Jurkat, Clone E6-1 (cell line): Measurements from ENCODE around the gene DRD5. TPM values are rescaled to one million over a fixed set of nuclear protein-coding genes. Genes with fewer than 3 reads are reported as not detected.
A peak's percentile ranks its signal among the peaks of the same experiment; 100 is the strongest.
"Not testable (repeated sequence)": the region's sequence is repeated elsewhere in the genome, so short reads cannot be mapped to it uniquely, and the experiment has no call there.

Source experiments
- DNase-seq: peaks from one replicate; pipeline ENCODE4 v3.0.0-alpha.2; 2011; ENCODE audit warnings: low read depth, low spot score
- H3K4me3 ChIP-seq: 2 replicates; pipeline ENCODE4 v1.5.1; 2011; ENCODE audit warnings: mild to moderate bottlenecking, low read length, control low read depth, moderate library complexity
- polyA plus RNA-seq: library from polyadenylated mRNA; unstranded; fragments of >200 nt; gene quantifications from one replicate; pipeline ENCODE4 v1.2.1, GENCODE V29; 2012; ENCODE audit warnings: missing spikeins; ENCODE audit not compliant: insufficient read length, insufficient read depth

Gene DRD5
- not detected for polyA plus RNA-seq

DNA sequence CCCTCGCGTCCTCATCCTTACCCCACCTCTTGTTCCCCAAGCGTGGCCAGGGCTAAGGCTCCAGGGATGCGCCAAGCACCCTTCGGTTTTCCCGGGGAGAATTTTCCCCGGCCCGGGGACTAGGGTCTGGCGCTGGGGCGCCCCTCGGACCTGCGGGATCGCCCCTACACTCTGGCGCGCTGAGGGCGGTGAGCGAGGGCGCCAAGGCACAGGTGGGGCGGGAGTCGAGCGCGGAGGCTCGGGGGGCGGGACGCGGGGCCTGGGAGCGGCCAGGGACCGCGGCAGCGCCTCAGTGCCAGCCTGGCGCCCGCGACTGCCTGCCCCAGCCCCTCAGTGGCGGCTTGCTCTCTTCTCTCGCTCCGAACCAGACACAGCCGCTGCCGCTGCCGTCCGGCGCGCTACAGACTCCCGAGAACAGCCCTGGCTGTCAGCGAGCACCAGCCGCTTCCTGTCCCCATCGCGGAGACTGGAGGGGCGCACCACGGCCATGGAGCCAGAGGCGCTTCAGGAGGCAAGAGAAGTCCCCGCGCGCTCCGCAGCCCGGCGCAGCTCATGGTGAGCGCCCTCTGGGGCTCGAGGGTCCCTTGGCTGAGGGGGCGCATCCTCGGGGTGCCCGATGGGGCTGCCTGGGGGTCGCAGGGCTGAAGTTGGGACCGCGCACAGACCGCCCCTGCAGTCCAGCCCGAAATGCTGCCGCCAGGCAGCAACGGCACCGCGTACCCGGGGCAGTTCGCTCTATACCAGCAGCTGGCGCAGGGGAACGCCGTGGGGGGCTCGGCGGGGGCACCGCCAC lies at the start of gene DRD5:
Gene DRD5 (plus strand): TSS at position 292 of the 793 bp plus-strand sequence. CDS start 396 bp downstream, at position 688.
- DNase-seq, result no peak
- H3K4me3 ChIP-seq, result no peak within 1 kb of the TSS

DNA sequence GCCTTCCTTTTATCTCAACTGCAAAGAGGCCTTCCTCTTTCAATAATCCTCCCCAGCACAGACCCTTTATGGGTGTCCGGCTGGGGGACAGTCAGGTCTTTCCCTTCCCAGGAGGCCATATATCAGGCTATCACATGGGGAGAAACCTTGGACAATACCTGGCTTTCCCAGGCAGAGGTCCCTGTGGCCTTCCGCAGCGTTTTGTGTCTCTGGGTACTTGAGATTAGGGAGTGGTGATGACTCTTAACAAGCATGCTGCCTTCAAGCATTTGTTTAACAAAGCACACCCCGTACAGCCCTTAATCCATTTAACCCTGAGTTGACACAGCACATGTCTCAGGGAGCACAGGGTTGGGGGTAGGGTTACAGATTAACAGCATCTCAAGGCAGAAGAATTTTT lies 49.2 kb upstream of the DRD5 start:
- not testable (repeated sequence) for DNase-seq, H3K4me3 ChIP-seq

DNA sequence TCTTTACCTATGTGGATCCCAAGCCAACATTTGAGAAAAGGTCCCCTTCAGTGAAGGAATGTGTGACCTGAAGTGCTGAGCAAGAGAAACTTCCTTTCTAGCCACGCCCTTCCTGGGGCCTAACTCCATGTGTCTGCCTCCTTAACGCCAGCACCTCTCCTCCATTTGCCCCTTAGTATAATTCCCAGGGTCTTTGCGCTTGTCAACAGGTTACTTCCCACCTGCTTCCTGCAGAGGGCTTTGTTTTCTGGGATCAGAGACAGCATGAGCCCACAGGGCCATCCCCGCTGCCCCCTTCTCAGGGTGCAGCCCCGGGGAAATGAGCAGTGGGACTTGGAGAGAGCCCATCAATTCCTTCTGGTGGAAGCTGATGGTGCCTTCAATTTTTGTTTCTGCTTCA lies 45.9 kb upstream of the DRD5 start:
- DNase-seq, result no peak

DNA sequence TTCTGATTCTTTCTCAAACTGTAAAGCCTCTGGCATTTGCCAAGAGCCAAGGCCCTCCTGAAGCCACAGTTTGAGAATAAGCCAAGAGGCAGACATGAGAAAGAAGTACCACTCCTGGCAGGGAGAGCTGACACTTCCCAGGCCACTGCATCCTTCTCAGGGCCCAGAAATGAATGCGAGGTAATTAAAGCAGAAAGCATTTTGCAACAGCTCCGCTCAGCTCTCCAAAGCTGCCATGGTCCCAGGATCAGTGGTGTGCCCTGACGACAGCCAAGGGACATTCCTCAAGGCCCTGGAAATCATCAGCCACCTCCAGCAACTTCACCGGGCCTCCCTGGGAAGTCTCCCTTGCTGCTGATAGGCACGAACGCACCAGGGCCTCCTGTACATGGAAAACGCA lies 44.2 kb upstream of the DRD5 start:
- H3K4me3 ChIP-seq, DNase-seq: not testable (repeated sequence)

More for the DNA sequence above, 45.9 kb upstream of the DRD5 start:
- H3K4me3 ChIP-seq, result no peak overlapping the region

DNA sequence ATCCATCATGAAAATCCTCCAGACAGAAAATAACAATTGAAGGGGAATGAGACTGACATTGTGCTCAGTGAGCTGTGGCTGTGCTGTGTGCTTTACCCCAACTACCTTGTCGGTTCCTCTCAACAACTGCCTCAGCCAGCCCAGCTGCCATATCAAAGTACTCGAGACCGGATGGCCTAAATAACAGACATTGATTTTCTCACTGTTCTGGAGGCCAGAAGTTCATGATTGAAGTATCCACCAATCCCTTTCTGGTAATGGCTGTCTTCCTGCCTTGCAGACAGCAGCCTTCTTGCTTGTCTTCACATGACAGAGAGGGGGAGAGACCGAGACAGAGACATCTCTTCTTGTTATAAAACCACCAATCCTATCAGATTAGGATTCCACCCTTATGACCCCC lies 37.6 kb upstream of the DRD5 start:
- peak; percentile 69 for DNase-seq
- H3K4me3 ChIP-seq, result not testable (repeated sequence)

DNA sequence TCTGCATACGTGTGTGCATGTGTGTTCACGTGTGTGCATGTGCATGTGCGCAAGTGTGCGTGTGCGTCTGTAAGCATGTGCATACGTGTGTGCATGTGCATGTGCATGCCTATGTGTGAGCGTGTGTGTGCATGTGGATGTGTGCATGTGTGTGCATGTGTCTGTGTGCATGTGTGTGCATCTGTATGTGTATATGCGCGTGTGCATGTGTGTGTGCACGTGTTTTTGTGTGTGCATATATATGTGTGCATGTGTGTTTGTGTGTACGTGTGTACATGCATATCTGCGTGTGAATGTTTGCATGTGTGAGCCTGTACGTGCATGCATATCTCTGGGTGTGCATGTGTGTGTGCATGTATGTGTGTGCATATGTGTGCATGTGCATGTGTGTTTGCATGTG lies 35.7 kb upstream of the DRD5 start:
- no peak overlapping the region for H3K4me3 ChIP-seq
- DNase-seq, result no peak

DNA sequence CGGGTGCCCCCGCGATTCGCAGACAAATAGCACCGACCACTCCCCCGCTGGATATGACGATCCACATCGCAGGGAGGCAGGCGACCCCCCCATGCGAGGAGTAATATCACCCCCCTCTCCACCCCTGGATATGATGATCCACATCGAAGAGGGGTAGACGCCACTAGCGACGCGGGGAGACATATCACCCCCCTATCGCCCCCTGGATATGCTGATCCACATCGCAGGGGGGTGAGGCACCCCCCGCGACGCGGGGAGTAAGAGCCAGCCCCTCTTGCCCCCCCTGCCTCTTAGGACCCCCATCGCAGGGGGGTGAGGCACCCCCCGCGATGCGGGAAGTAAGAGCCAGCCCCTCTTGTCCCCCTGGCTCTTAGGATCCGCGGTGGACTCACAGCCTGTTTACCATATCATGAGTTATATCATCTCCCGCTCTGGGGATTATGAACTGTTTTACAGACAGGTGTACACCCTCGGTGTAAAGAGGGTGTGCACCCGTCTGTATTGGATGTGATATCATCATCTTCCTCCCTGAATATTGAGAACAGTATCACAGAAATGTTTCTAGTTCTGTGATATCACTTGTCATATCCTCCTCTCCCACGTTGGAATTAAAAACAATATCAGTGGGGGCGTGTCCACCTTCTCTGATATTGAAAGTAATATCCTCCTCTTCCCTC lies 22.7 kb upstream of the DRD5 start:
- no peak for DNase-seq
- H3K4me3 ChIP-seq, result no peak overlapping the region

DNA sequence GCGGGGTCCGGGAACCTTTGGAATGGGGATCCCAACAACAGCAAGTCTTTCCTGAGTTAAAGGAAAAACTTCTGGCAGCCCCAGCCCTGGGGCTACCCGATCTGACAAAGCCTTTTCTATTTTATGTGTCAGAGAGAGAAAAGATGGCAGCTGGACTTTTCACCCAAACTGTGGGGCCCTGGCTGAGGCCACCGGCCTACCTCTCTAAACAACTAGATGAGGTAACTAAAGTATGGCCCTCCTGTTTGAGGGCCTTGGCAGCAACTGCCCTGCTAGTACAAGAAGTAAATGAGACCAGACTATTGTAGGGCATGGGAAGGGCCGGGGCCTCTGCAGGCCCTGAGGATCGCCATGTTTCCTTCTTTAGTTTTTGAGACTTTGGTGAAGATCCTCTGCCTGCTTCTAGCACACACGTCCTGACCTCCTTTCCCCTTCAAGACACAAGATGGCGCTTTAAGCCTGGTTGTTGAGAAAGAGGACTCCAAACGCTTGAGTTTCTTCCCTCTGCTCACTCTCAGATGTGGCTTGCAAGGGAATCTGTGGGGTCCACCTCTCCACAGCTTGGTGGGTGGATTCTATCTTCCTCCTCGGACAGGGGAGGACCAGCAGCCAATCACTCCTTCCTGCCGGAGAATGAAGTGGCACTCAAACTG lies 18.5 kb upstream of the DRD5 start:
- peak; percentile 90 for DNase-seq
- no peak overlapping the region for H3K4me3 ChIP-seq

DNA sequence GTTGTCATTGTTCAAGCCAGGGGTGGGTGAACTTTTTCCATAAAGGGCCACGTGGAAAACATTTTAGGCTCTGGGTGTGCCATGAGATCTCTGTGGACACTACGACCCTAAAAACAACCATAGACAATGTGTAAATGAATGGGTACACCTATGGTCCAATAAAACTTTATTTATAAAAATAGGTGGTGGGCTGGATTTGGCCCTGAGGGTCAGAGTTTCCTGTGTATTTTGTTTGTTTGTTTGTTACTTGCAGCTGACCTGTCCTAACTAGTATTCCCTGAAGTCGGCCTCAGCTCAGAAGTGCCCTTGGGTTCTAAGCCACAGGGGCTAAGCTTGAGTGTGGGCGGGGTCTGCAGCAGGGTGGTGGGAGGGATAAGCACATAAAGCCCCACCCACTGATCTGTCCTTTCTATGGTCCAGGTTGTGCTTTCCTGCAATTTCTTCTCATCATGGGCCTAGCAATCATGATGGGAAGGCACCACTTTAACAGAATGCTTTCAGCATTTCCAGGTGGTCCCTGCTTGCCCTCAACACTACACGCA lies 17.2 kb upstream of the DRD5 start:
- no peak for DNase-seq
- H3K4me3 ChIP-seq, result no peak overlapping the region

DNA sequence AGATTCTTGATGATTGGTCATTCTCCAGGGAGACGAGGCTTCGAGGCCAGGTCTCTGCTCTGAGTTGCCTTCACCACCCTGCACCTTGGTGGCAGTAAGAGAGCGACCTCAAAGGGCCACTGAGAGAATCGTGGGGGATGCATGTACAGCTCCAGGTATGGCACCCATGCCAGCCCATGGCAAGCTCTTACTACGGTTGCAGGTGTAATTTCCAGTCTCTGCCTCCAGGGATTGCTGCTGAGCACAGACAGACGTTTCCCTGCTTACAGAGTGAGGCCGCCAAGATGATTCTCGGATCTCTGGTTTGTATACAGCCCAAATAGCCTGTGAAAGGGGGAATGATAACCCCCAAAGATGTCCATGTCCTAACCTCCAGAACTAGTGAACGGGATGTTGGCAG lies 16.3 kb upstream of the DRD5 start:
- DNase-seq, result peak; percentile 50
- H3K4me3 ChIP-seq, result no peak overlapping the region

DNA sequence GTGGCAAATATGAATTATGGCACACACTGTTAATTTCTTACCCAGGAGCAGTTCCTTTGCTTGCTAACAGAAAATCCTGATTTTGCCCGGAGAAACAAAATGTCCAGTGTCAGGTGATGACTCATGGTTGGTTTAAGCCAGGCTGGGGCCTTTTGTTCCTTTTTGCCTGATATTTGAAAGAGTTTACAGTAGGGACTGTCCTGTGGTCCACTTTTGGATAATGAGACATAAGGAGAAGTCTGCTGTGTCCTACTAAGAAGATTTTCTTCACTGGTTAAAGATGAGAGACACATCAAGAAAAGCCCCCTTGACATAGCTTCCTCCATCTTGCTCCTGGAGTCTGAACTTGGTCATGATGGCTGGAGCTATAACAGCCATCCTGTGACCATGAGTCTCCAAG lies 12.1 kb upstream of the DRD5 start:
- H3K4me3 ChIP-seq, result no peak overlapping the region
- DNase-seq, result no peak

DNA sequence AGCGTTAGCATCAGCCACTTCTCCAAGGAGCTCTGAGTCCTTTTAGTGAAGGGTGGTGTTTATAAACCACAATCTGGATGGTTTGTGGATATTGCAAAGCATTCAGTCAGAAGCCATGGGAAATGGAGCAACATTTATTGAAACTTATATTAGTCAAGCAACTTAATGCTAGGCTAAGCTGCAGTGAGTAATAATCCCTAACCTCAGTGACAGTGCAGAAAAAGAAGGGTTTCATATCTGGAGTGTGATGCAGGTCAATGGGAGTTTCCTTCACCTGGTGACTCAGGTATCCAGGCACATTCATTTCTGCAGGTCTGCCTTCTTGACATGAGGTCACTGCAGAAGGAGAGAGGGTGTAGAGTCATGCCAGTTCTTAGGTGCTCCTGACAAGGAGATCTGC lies 10.4 kb upstream of the DRD5 start:
- no peak overlapping the region for H3K4me3 ChIP-seq
- no peak for DNase-seq

DNA sequence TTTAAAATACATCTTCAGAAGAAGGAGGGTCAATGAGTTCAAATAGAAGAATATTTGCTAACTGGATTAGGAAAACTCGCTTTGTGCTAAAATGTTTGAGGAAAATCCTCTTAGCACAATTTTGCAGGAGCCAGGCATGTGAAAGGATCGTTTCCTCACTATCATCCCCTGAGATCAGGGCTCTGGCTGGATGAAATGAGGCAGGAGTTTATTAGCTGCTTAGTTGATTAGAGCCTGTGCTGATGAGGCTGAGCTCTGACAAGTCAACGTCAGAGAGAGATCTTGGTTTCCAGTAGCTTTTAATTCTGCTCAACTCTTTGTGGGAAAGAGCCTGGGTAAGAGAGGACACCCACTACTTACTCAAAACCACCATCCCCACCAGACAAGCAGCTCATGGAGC lies 8.0 kb upstream of the DRD5 start:
- H3K4me3 ChIP-seq, result no peak overlapping the region
- no peak for DNase-seq

DNA sequence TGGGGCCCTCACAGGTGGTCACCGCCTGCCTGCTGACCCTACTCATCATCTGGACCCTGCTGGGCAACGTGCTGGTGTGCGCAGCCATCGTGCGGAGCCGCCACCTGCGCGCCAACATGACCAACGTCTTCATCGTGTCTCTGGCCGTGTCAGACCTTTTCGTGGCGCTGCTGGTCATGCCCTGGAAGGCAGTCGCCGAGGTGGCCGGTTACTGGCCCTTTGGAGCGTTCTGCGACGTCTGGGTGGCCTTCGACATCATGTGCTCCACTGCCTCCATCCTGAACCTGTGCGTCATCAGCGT lies 652 bp downstream of the DRD5 start:
- DNase-seq, result no peak
- no peak overlapping the region for H3K4me3 ChIP-seq

DNA sequence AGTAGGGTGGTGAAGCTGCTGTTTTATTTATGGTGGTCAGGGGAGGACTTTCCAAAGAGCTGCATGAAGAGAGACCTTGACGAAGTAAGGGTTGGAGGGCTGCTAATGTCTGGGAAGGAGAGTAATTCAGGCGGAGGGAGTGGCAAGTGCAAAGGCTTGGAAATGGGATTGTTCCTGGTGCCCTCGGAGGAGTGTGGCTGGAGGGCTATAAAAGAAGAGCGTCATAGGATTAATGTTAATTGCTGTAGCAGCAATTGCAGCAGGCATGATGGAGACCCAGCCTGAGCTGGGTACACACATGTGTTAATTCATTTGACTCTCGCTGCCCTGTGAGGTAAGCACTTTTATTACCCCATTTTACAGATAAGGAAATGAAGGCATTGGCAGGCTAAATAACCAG lies 4.5 kb downstream of the DRD5 start:
- not testable (repeated sequence) for H3K4me3 ChIP-seq, DNase-seq

DNA sequence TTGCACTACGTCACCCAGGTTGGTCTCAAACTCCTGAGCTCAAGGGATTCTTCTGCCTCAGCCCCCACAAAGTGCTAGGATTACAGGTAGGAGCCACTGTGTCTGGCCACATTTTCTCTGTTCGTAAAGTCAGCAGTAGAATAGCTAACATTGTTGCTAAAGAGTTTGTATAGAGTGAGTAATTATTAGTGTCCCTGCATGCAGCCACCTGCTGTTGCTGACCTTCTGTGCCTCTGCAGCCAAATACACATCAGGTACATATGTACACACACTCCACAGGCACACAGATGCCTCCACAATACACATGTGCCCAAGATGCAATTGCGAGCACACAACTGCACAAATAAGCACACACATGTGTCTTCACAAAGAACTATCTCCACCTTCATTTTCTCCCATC lies 10.9 kb downstream of the DRD5 start:
- no peak overlapping the region for H3K4me3 ChIP-seq
- no peak for DNase-seq

DNA sequence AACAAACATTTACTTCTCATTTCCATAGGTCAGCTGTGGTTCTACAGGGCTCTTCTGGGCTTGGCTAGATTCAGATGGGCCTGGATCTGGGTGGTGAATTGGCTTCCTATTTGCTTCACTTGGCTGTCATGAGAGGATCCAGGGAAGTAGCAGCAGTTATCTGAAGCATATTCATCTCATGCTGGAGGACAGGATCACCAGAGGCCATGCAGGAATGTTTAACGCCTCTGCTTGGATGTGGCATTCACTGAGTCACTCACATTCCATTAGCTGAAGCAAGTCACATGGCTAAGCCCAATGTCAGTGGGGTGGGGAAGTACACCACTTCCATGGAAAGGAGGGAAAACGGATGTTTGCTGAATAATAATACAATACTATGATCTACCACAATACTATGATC lies 15.2 kb downstream of the DRD5 start:
- DNase-seq, H3K4me3 ChIP-seq: not testable (repeated sequence)

DNA sequence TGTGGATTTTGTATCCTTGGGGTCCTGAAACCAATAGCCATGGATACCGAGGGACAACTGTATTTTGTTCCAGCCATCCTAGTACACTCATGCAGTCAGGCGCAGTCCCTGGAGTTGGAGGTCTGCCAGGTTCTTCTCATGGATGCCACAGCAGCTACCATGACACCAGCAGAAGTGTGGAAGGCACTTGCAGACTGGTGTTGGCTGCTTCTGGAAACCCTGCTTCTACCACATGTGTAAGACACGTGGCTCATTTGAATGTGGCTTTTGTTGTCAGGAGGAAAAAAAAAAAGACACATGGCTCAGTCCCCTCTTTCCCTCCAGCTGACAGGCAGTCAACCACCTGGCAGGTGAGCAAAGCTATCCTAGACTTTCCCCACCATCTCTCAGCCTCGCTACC lies 19.4 kb downstream of the DRD5 start:
- peak; percentile 68 for DNase-seq
- H3K4me3 ChIP-seq, result no peak overlapping the region

DNA sequence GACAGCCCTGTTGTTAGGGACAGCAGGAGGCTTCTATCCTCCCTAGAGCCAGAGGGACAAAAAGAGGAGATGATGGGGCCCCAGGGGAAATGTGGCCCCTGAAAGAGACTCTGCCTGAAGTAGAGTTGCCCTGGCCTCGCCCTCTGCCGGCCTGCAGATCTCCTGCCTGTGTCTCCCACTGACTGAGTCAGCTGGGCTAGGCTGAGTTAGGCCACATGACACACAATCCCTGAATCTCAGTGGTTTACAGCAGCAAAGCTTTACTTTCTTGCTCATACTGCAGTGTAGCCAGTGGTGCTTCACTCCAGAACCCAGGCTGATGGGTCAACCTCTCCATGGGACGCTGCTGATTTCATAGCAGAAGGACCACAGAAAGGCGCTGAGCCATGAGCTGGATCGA lies 23.5 kb downstream of the DRD5 start:
- no peak for DNase-seq
- H3K4me3 ChIP-seq, result no peak overlapping the region

DNA sequence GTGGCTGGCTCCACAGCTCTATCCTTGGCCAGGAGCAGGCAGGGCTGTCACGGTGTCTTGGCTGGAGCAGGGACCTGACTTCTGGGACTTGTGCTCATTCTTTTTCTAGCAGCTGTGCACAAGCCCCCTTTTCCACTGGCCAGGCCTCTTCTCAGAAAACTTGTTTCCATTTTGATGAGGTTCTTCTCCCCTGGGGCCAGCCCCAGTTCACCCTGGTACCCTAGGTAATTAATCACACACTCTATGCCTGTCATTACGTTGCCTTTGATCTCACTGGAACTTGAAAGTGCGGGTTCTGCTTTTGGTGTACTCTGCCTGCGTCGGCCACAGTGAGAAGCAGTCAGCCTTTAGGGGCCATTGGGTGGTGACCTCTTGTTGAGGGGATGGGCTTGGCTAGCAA lies 26.6 kb downstream of the DRD5 start:
- DNase-seq, result no peak
- no peak overlapping the region for H3K4me3 ChIP-seq
